ENCODE measurements around the gene GATA2. TPM values are rescaled to one million over a fixed set of nuclear protein-coding genes. Genes with fewer than 3 reads are reported as not detected.

The GATA2 gene
- total and polyA plus RNA-seq, 2 experiments from 2014 or later = 0.52 to 0.83 TPM

- TF ChIP-seq, protein P1, sequence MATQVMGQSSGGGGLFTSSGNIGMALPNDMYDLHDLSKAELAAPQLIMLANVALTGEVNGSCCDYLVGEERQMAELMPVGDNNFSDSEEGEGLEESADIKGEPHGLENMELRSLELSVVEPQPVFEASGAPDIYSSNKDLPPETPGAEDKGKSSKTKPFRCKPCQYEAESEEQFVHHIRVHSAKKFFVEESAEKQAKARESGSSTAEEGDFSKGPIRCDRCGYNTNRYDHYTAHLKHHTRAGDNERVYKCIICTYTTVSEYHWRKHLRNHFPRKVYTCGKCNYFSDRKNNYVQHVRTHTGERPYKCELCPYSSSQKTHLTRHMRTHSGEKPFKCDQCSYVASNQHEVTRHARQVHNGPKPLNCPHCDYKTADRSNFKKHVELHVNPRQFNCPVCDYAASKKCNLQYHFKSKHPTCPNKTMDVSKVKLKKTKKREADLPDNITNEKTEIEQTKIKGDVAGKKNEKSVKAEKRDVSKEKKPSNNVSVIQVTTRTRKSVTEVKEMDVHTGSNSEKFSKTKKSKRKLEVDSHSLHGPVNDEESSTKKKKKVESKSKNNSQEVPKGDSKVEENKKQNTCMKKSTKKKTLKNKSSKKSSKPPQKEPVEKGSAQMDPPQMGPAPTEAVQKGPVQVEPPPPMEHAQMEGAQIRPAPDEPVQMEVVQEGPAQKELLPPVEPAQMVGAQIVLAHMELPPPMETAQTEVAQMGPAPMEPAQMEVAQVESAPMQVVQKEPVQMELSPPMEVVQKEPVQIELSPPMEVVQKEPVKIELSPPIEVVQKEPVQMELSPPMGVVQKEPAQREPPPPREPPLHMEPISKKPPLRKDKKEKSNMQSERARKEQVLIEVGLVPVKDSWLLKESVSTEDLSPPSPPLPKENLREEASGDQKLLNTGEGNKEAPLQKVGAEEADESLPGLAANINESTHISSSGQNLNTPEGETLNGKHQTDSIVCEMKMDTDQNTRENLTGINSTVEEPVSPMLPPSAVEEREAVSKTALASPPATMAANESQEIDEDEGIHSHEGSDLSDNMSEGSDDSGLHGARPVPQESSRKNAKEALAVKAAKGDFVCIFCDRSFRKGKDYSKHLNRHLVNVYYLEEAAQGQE (IDR thresholded peaks at IDR 0.05; ENCODE audit: unreplicated experiment) = no peak
- TF ChIP-seq ETS1 (IDR thresholded peaks at IDR 0.05) = no peak
- no peak for TF ChIP-seq ZNF331 (CRISPR knock-in tag; IDR thresholded peaks at IDR 0.05; ENCODE audit: low read depth)
- no peak for TF ChIP-seq NANOG (IDR thresholded peaks at IDR 0.05; ENCODE audit: borderline replicate concordance)
- TF ChIP-seq CREB1 (CRISPR knock-in tag; IDR thresholded peaks at IDR 0.05; ENCODE audit: low read depth) = no peak
- TF ChIP-seq ZNF114 (CRISPR knock-in tag; IDR thresholded peaks at IDR 0.05) = no peak
- TF ChIP-seq EZH2 (IDR thresholded peaks at IDR 0.05; ENCODE audit: low read depth, unreplicated experiment) = peak; percentile 92
Measured at GRCh38 chr3:128490650-128490914, 2.4 kb downstream of the GATA2 start (continued).

GRCh38 chr3:128489927-128490649, 2.9 kb downstream of the GATA2 start:
- H3K27ac Mint-ChIP-seq = no peak overlapping the region
- no peaks in the 10 kb centered on the region; the same call in 2 of the 3 replicates for H3K36me3 Mint-ChIP-seq (ENCODE audit: low read depth)
- DNase-seq (ENCODE audit: low spot score) (peak; percentile 72), ATAC-seq (peak; percentile 0; the same call in 2 of the 3 replicates)
- H3K9me2 ChIP-seq (ENCODE audit: insufficient read depth) = no peaks in the 10 kb centered on the region
- H3K79me2 ChIP-seq (replicated peaks; ENCODE audit: insufficient read depth) = no peaks in the 10 kb centered on the region
- peak overlapping the region; percentile 90 for H3K4me2 ChIP-seq
- peaks cover 96% of the 10 kb centered on the region for H3K27me3 Mint-ChIP-seq (ENCODE audit: insufficient read depth, low read depth, poor library complexity)
- peak overlapping the region; percentile 67 for H3K4me3 Mint-ChIP-seq
- TF ChIP-seq ZNF114 (CRISPR knock-in tag; IDR thresholded peaks at IDR 0.05) = no peak
- TF ChIP-seq CTCF (conservative IDR thresholded peaks at IDR 0.05; ENCODE audit: low read depth in 2 of 2) = peak in 1 of 2 experiments; percentile 27; a peak in 1 of 4 replicates
- no peak for TF ChIP-seq POLR2AphosphoS5 (IDR thresholded peaks at IDR 0.05; ENCODE audit: low read depth)
- no peak for TF ChIP-seq ZNF331 (CRISPR knock-in tag; IDR thresholded peaks at IDR 0.05; ENCODE audit: low read depth)
- TF ChIP-seq EZH2 (IDR thresholded peaks at IDR 0.05; ENCODE audit: low read depth, unreplicated experiment) = peak; percentile 96
- no peak for TF ChIP-seq CREB1 (CRISPR knock-in tag; IDR thresholded peaks at IDR 0.05; ENCODE audit: low read depth)
- TF ChIP-seq JUNB (IDR thresholded peaks at IDR 0.05; ENCODE audit: unreplicated experiment) = no peak
- peak; percentile 92 for TF ChIP-seq EZH2phosphoT487 (IDR thresholded peaks at IDR 0.05; ENCODE audit: unreplicated experiment)
- no peaks in the 10 kb centered on the region for H3K36me3 ChIP-seq (ENCODE audit: insufficient read depth)
- H3K9me3 Mint-ChIP-seq = no peaks in the 10 kb centered on the region; the same call in 2 of the 3 replicates
- peaks cover 55% of the 10 kb centered on the region for H3K4me1 ChIP-seq (ENCODE audit: insufficient read depth)
- H3K4me1 Mint-ChIP-seq = peaks cover 40% of the 10 kb centered on the region
- H3K27ac ChIP-seq (ENCODE audit: low read depth) = no peak overlapping the region
- peaks cover 100% of the 10 kb centered on the region for H3K27me3 ChIP-seq (ENCODE audit: insufficient read depth)
- peaks cover 9% of the 10 kb centered on the region for H4K20me1 ChIP-seq (replicated peaks; ENCODE audit: insufficient read depth)
- H3K4me3 ChIP-seq = peak overlapping the region; percentile 72
- 0 out of 2 replicates have a peak, but pooled peaks cover 15% of the 10 kb centered on the region for H3F3A ChIP-seq (replicated peaks; ENCODE audit: low read depth)
- H2AFZ ChIP-seq = peak overlapping the region; percentile 94

Data from GM23338 (cell line).